ENCODE measurements around the gene TTI1. TPM values are rescaled to one million over a fixed set of nuclear protein-coding genes. Genes with fewer than 3 reads are reported as not detected.

The TTI1 gene
- total and polyA plus RNA-seq, 2 donors (not counting 1 experiment from before 2014, with no cell fraction given): 13.9 to 33.9 TPM

- H3K79me2 ChIP-seq (ENCODE audit: control insufficient read depth, insufficient read depth, low read length): no peaks in the 10 kb centered on the region
- POLR2A ChIA-PET: no interaction called here
- TF ChIP-seq, protein P1, sequence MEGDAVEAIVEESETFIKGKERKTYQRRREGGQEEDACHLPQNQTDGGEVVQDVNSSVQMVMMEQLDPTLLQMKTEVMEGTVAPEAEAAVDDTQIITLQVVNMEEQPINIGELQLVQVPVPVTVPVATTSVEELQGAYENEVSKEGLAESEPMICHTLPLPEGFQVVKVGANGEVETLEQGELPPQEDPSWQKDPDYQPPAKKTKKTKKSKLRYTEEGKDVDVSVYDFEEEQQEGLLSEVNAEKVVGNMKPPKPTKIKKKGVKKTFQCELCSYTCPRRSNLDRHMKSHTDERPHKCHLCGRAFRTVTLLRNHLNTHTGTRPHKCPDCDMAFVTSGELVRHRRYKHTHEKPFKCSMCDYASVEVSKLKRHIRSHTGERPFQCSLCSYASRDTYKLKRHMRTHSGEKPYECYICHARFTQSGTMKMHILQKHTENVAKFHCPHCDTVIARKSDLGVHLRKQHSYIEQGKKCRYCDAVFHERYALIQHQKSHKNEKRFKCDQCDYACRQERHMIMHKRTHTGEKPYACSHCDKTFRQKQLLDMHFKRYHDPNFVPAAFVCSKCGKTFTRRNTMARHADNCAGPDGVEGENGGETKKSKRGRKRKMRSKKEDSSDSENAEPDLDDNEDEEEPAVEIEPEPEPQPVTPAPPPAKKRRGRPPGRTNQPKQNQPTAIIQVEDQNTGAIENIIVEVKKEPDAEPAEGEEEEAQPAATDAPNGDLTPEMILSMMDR (IDR thresholded peaks at IDR 0.05): no peak
- no peak for TF ChIP-seq EZH2 (IDR thresholded peaks at IDR 0.05; ENCODE audit: borderline replicate concordance, insufficient read depth, low read depth, low read length, poor library complexity, severe bottlenecking)
Observed at GRCh38 chr20:37938954-37939353, 94.3 kb downstream of the TTI1 start.

GRCh38 chr20:37938181-37938750, 95.0 kb downstream of the TTI1 start:
- DNase-seq: no peak
- Histone ChIP-seq H3K27me3 (replicated peaks in 1 of 4; ENCODE audit: control extremely low read depth in 1 of 4, control insufficient read depth in 3 of 4, insufficient read depth in 4 of 4, low read length in 3 of 4) (peaks cover 0 to 2% (median 0%) of the 10 kb centered on the region in 4 experiments), H4K20me1 (ENCODE audit: control insufficient read depth, insufficient read depth, low read length, poor library complexity, severe bottlenecking) (no peaks in the 10 kb centered on the region), H3K4me1 (ENCODE audit: control insufficient read depth in 2 of 2, insufficient read depth in 2 of 2, low read length in 2 of 2) (no peaks in the 10 kb centered on the region), H3K9ac (ENCODE audit: low read length) (no peak overlapping the region), H3K79me2 (ENCODE audit: control insufficient read depth, insufficient read depth, low read length) (no peaks in the 10 kb centered on the region), H3K4me2 (replicated peaks; ENCODE audit: low read depth, low read length, poor library complexity, severe bottlenecking) (no peak overlapping the region), H3K27ac (ENCODE audit: low read length in 2 of 2) (no peak overlapping the region), H3K36me3 (replicated peaks in 1 of 2; ENCODE audit: control extremely low read depth in 1 of 2, control insufficient read depth in 1 of 2, extremely low read depth in 1 of 2, insufficient read depth in 2 of 2, low read length in 1 of 2) (no peaks in the 10 kb centered on the region), H2AFZ (ENCODE audit: insufficient read depth, low read depth, low read length, poor library complexity, severe bottlenecking) (no peak overlapping the region), H3K4me3 (ENCODE audit: control extremely low read depth in 1 of 5, extremely low read depth in 1 of 5, insufficient read depth in 1 of 5, low read depth in 2 of 5, low read length in 4 of 5) (no peak overlapping the region), H3K9me3 (ENCODE audit: control extremely low read depth in 1 of 3, control insufficient read depth in 2 of 3, insufficient read depth in 1 of 3, low read length in 2 of 3) (peaks cover 0 to 9% (median 0%) of the 10 kb centered on the region in 3 donors)
- WGBS (ENCODE audit: insufficient coverage): 98% methylated on average over 11 of the region's 12 CpGs
- CTCF ChIA-PET: no interaction called here
- Mint-ChIP-seq H3K4me3 (no peak overlapping the region), H3K9me3 (ENCODE audit: insufficient read depth) (peaks cover 2% of the 10 kb centered on the region), H3K27ac (no peak overlapping the region), H3K4me1 (no peaks in the 10 kb centered on the region), H3K27me3 (peaks cover 12% of the 10 kb centered on the region)
- intact Hi-C loops (cut with micrococcal nuclease): no loop called here
- no peak for TF ChIP-seq EZH2 (IDR thresholded peaks at IDR 0.05; ENCODE audit: borderline replicate concordance, insufficient read depth, low read depth, low read length, poor library complexity, severe bottlenecking)
- TF ChIP-seq, protein P1 (IDR thresholded peaks at IDR 0.05): no peak
- ATAC-seq (ENCODE audit: low read depth): no peak
- POLR2A ChIA-PET: no interaction called here

More at GRCh38 chr20:37938954-37939353, 94.3 kb downstream of the TTI1 start:
- Histone ChIP-seq H3K4me1 (ENCODE audit: control insufficient read depth in 2 of 2, insufficient read depth in 2 of 2, low read length in 2 of 2) (no peaks in the 10 kb centered on the region), H3K9ac (ENCODE audit: low read length) (no peak overlapping the region), H2AFZ (ENCODE audit: insufficient read depth, low read depth, low read length, poor library complexity, severe bottlenecking) (no peak overlapping the region), H3K9me3 (ENCODE audit: control extremely low read depth in 1 of 3, control insufficient read depth in 2 of 3, insufficient read depth in 1 of 3, low read length in 2 of 3) (peaks cover 0 to 9% (median 0%) of the 10 kb centered on the region in 3 donors), H3K27ac (ENCODE audit: low read length in 2 of 2) (no peak overlapping the region), H3K36me3 (replicated peaks in 1 of 2; ENCODE audit: control extremely low read depth in 1 of 2, control insufficient read depth in 1 of 2, extremely low read depth in 1 of 2, insufficient read depth in 2 of 2, low read length in 1 of 2) (no peaks in the 10 kb centered on the region), H4K20me1 (ENCODE audit: control insufficient read depth, insufficient read depth, low read length, poor library complexity, severe bottlenecking) (no peaks in the 10 kb centered on the region), H3K4me3 (ENCODE audit: control extremely low read depth in 1 of 5, extremely low read depth in 1 of 5, insufficient read depth in 1 of 5, low read depth in 2 of 5, low read length in 4 of 5) (no peak overlapping the region), H3K27me3 (replicated peaks in 1 of 4; ENCODE audit: control extremely low read depth in 1 of 4, control insufficient read depth in 3 of 4, insufficient read depth in 4 of 4, low read length in 3 of 4) (peaks cover 0 to 1% (median 0%) of the 10 kb centered on the region in 4 experiments), H3K4me2 (replicated peaks; ENCODE audit: low read depth, low read length, poor library complexity, severe bottlenecking) (no peak overlapping the region)
- ATAC-seq (ENCODE audit: low read depth): no peak
- no peak for DNase-seq
- Mint-ChIP-seq H3K27me3 (peaks cover 8% of the 10 kb centered on the region), H3K4me1 (no peaks in the 10 kb centered on the region), H3K9me3 (ENCODE audit: insufficient read depth) (peaks cover 2% of the 10 kb centered on the region), H3K27ac (no peak overlapping the region), H3K4me3 (no peak overlapping the region)
- CTCF ChIA-PET: no interaction called here
- 100% methylated on average over 5 of the region's 9 CpGs for WGBS (ENCODE audit: insufficient coverage)
- intact Hi-C loops (cut with micrococcal nuclease): no loop called here

Data from B cell (primary cell).